Sigmoid colon (tissue), 7 donors: ENCODE measurements around the gene KCNJ10. TPM values are rescaled to one million over a fixed set of nuclear protein-coding genes. Genes with fewer than 3 reads are reported as not detected.

ENCODE experiments used
- DNase-seq: peaks from one replicate; pipeline ENCODE4 v3.0.0-alpha.2; 2019
- H3K27ac ChIP-seq, 4 donors: fragments of 200-600 bp; sonication (generic); one replicate each; pipeline ENCODE4 v1.5.1; 2016 to 2019; ENCODE audit warnings: mild to moderate bottlenecking in 1 of 4
- H3K27me3 ChIP-seq, 3 donors: fragments of 200-600 bp; sonication (generic); one replicate each; pipeline ENCODE4 v1.5.1; 2019; ENCODE audit warnings: mild to moderate bottlenecking in 1 of 3
- H3K36me3 ChIP-seq, 4 donors: fragments of 200-600 bp; sonication (generic); one replicate each; pipeline ENCODE4 v1.5.1; 2016 to 2019
- H3K4me1 ChIP-seq, 4 donors: fragments of 200-600 bp; sonication (generic); one replicate each; pipeline ENCODE4 v1.5.1; 2017 to 2019
- H3K4me3 ChIP-seq, 4 donors: fragments of 200-600 bp; sonication (generic); one replicate each; pipeline ENCODE4 v1.5.1; 2017 to 2019; ENCODE audit warnings: mild to moderate bottlenecking in 2 of 4, moderate library complexity in 1 of 4
- H3K9me3 ChIP-seq, 4 donors: fragments of 200-600 bp in 3 of 4; sonication (generic) in 3 of 4; one replicate each; pipeline versions ENCODE4 v1.5.1 to v1.6.1; 2013 to 2019
- CTCF ChIP-seq, 4 experiments: fragments of 450-650 bp in 3 of 4; fragments of 200-600 bp in 1 of 4; IDR thresholded peaks; one replicate each; pipeline ENCODE4 v1.5.1; 2016 to 2019; ENCODE audit warnings: antibody characterized with exemption in 4 of 4, mild to moderate bottlenecking in 3 of 4, moderate library complexity in 2 of 4
- EP300 ChIP-seq, 4 donors: sonication (generic); formaldehyde crosslinking; IDR thresholded peaks; one replicate each; pipeline ENCODE4 v1.6.1; 2017; ENCODE audit warnings: antibody characterized with exemption in 4 of 4
- POLR2A ChIP-seq, 2 donors: fragments of 450-650 bp; IDR thresholded peaks; one replicate each; pipeline ENCODE4 v1.6.1; 2016; ENCODE audit warnings: antibody characterized with exemption in 2 of 2, mild to moderate bottlenecking in 2 of 2, moderate library complexity in 2 of 2
- POLR2AphosphoS5 ChIP-seq, 4 donors: sonication (generic); formaldehyde crosslinking; IDR thresholded peaks; one replicate each; pipeline ENCODE4 v1.6.1; 2017; ENCODE audit warnings: antibody characterized with exemption in 4 of 4
- WGBS, 2 donors: extraction: QIAGEN DNeasy Blood & Tissue Kit; methylation state at CpG; one replicate each; pipeline ENCODE4 v1.1.7; 2013; 5-methylcytosine and 5-hydroxymethylcytosine counted together
- intact Hi-C: fragments of 100-400 bp; cut with DNase I; formaldehyde crosslinking; loops from one replicate; pipeline ENCODE4 v1.15.1; 2023
- polyA plus RNA-seq, 3 donors: library from polyadenylated mRNA; stranded (reverse); fragments of 200-250 nt; gene quantifications; one replicate each; pipeline ENCODE4 v1.2.3, GENCODE V29; 2013
- total RNA-seq, 4 donors: library from RNA; depleted of rRNA; stranded (reverse); fragments of >200 nt; gene quantifications; one replicate each; pipeline ENCODE4 v1.1.0, GENCODE V29; 2016
- donor health status: healthy with polysubstance abuse.
- donor health status: Bipolar disorder and iron deficiency.
- donor health status: healthy.

The KCNJ10 gene
- total and polyA plus RNA-seq, 7 donors = 0.23 to 1.3 (median 0.31) TPM; not detected in 3

GRCh38 chr1:159960721-159961381, 109.1 kb downstream of the KCNJ10 start:
- TF ChIP-seq EP300 (IDR thresholded peaks at IDR 0.05) (no peak), POLR2A (IDR thresholded peaks at IDR 0.05) (no peak), CTCF (IDR thresholded peaks at IDR 0.05) (no peak), POLR2AphosphoS5 (IDR thresholded peaks at IDR 0.05) (peak in 1 of 4 donors; percentile 9)
- Histone ChIP-seq H3K4me1 (peaks cover 0 to 10% (median 0%) of the 10 kb centered on the region in 4 donors), H3K36me3 (no peaks in the 10 kb centered on the region), H3K27me3 (no peaks in the 10 kb centered on the region), H3K4me3 (no peak overlapping the region), H3K27ac (peak overlapping the region in 3 of 4 donors; percentile 31 to 41 (median 35)), H3K9me3 (no peaks in the 10 kb centered on the region)
- DNase-seq = peak; percentile 81
- intact Hi-C loops = no loop called here
- 12 to 47% methylated on average over 5 of the region's 5 CpGs for WGBS, 2 donors

- H3K4me3 ChIP-seq = no peak overlapping the region
- H3K4me1 ChIP-seq = peaks cover 0 to 10% (median 0%) of the 10 kb centered on the region in 4 donors
- TF ChIP-seq POLR2AphosphoS5 (IDR thresholded peaks at IDR 0.05) = no peak
- TF ChIP-seq CTCF (IDR thresholded peaks at IDR 0.05) = no peak
- no peak for TF ChIP-seq EP300 (IDR thresholded peaks at IDR 0.05)
- no peak for TF ChIP-seq POLR2A (IDR thresholded peaks at IDR 0.05)
- no peaks in the 10 kb centered on the region for H3K36me3 ChIP-seq
- no peaks in the 10 kb centered on the region for H3K9me3 ChIP-seq
- intact Hi-C loops = no loop called here
- H3K27ac ChIP-seq = peak overlapping the region in 1 of 4 donors; percentile 14
- no peak for DNase-seq
- WGBS, 2 donors = 80 to 85% methylated on average over 4 of the region's 4 CpGs
- H3K27me3 ChIP-seq = no peaks in the 10 kb centered on the region
Observed at GRCh38 chr1:159959451-159959850, 110.5 kb downstream of the KCNJ10 start.

GRCh38 chr1:159958719-159959380, 111.1 kb downstream of the KCNJ10 start:
- no peaks in the 10 kb centered on the region for H3K9me3 ChIP-seq
- TF ChIP-seq POLR2AphosphoS5 (IDR thresholded peaks at IDR 0.05) (no peak), EP300 (IDR thresholded peaks at IDR 0.05) (no peak), CTCF (IDR thresholded peaks at IDR 0.05) (no peak), POLR2A (IDR thresholded peaks at IDR 0.05) (no peak)
- no peak for DNase-seq
- peak overlapping the region in 1 of 4 donors; percentile 14 for H3K27ac ChIP-seq
- 70 to 78% methylated on average over 3 of the region's 3 CpGs for WGBS, 2 donors
- peaks cover 0 to 10% (median 0%) of the 10 kb centered on the region in 4 donors for H3K4me1 ChIP-seq
- no peaks in the 10 kb centered on the region for H3K27me3 ChIP-seq
- H3K36me3 ChIP-seq = no peaks in the 10 kb centered on the region
- intact Hi-C loops = no loop called here
- no peak overlapping the region for H3K4me3 ChIP-seq

GRCh38 chr1:159957824-159958268, 112.1 kb downstream of the KCNJ10 start:
- no peak for DNase-seq
- Histone ChIP-seq H3K9me3 (no peaks in the 10 kb centered on the region), H3K27ac (no peak overlapping the region), H3K27me3 (no peaks in the 10 kb centered on the region), H3K36me3 (no peaks in the 10 kb centered on the region), H3K4me1 (peaks cover 0 to 10% (median 0%) of the 10 kb centered on the region in 4 donors), H3K4me3 (no peak overlapping the region)
- intact Hi-C loops = no loop called here
- 12 to 50% methylated on average over 9 of the region's 9 CpGs for WGBS, 2 donors
- TF ChIP-seq CTCF (IDR thresholded peaks at IDR 0.05) (no peak), POLR2AphosphoS5 (IDR thresholded peaks at IDR 0.05) (no peak), EP300 (IDR thresholded peaks at IDR 0.05) (no peak), POLR2A (IDR thresholded peaks at IDR 0.05) (no peak)
